IMR-90 (cell line): Measurements from ENCODE around the gene PNPLA1. TPM values are rescaled to one million over a fixed set of nuclear protein-coding genes. Genes with fewer than 3 reads are reported as not detected.

Experiments
- ATAC-seq: fragments of 200-7000 bp; cut with Tn5 transposase; 2 replicates; pipeline ENCODE4 v1.9.1; 2020; ENCODE audit warnings: low read depth, mild to moderate bottlenecking, moderate library complexity
- BruUV-seq: library from RNA; stranded (reverse); fragments of 400-500 nt; replicated peaks from 2 replicates; lab custom pipeline; 2021; lab: Mats Ljungman, UMichigan
- CTCF ChIA-PET: fragments of 300-600 bp; formaldehyde crosslinking; extraction: SDS; loops from one replicate; lab custom pipeline; 2021; ENCODE audit warnings: antibody characterized with exemption; lab: Yijun Ruan, JAX
- POLR2A ChIA-PET: fragments of 300-600 bp; sonication (Branson Sonifier 250); formaldehyde crosslinking; loops from one replicate; lab custom pipeline; 2022; ENCODE audit warnings: antibody characterized with exemption; ENCODE audit not compliant: unreplicated experiment; lab: Charles Lee
- DNase-seq: peaks from one replicate; pipeline ENCODE4 v3.0.0; 2013
- H2AFZ ChIP-seq: replicated peaks from 2 replicates; pipeline ENCODE3; 2013; ENCODE audit warnings: low read length, mild to moderate bottlenecking; ENCODE audit not compliant: poor library complexity
- H2AK5ac ChIP-seq: 2 replicates; pipeline ENCODE4 v1.6.1; 2013; ENCODE audit warnings: low read depth, low read length, inconsistent platforms
- H2AK9ac ChIP-seq: replicated peaks from 2 replicates; pipeline ENCODE3; 2013; ENCODE audit warnings: mild to moderate bottlenecking, low read depth, low read length, moderate library complexity; ENCODE audit not compliant: poor library complexity
- H2BK120ac ChIP-seq: 2 replicates; pipeline ENCODE4 v1.6.1; 2013; ENCODE audit warnings: low read depth, low read length, inconsistent platforms
- H2BK15ac ChIP-seq: 3 replicates; pipeline ENCODE4 v1.6.1; 2013; ENCODE audit warnings: low read depth, low read length, inconsistent platforms
- H2BK20ac ChIP-seq: 2 replicates; pipeline ENCODE4 v1.6.1; 2013; ENCODE audit warnings: low read depth, mild to moderate bottlenecking, inconsistent platforms, low read length, moderate library complexity
- H2BK5ac ChIP-seq: 2 replicates; pipeline ENCODE4 v1.6.1; 2013; ENCODE audit warnings: mild to moderate bottlenecking, low read depth, low read length, inconsistent platforms; ENCODE audit not compliant: poor library complexity, severe bottlenecking
- H3K14ac ChIP-seq: replicated peaks from 2 replicates; pipeline ENCODE4 v1.6.1; 2013; ENCODE audit warnings: low read depth, low read length, inconsistent platforms
- H3K18ac ChIP-seq: 2 replicates; pipeline ENCODE4 v1.6.1; 2013; ENCODE audit warnings: low read depth, low read length, control low read depth
- H3K23ac ChIP-seq: 2 replicates; pipeline ENCODE4 v1.6.1; 2013; ENCODE audit warnings: low read depth, low read length, inconsistent platforms
- H3K27ac ChIP-seq: 2 replicates; pipeline ENCODE4 v1.5.1; 2013; ENCODE audit warnings: mild to moderate bottlenecking, control low read depth, low read length; ENCODE audit not compliant: insufficient read depth
- H3K27me3 ChIP-seq: 2 replicates; pipeline ENCODE4 v1.6.1; 2013; ENCODE audit warnings: low read length; ENCODE audit not compliant: control insufficient read depth, insufficient read depth
- H3K36me3 ChIP-seq: 2 replicates; pipeline ENCODE4 v1.6.1; 2013; ENCODE audit warnings: low read length, mixed read lengths; ENCODE audit not compliant: control insufficient read depth, insufficient read depth
- H3K4ac ChIP-seq: 2 replicates; pipeline ENCODE4 v1.6.1; 2013; ENCODE audit warnings: low read depth, low read length, inconsistent platforms
- H3K4me1 ChIP-seq: 2 replicates; pipeline ENCODE4 v1.6.1; 2013; ENCODE audit warnings: low read length, mixed read lengths; ENCODE audit not compliant: control insufficient read depth, insufficient read depth
- H3K4me2 ChIP-seq: 2 replicates; pipeline ENCODE4 v1.6.1; 2013; ENCODE audit warnings: low read depth, mild to moderate bottlenecking, control low read depth, low read length, moderate library complexity
- H3K4me3 ChIP-seq: 2 replicates; pipeline ENCODE4 v1.5.1; 2013; ENCODE audit warnings: low read depth, mild to moderate bottlenecking, control low read depth, low read length, moderate library complexity; ENCODE audit not compliant: insufficient read depth
- H3K56ac ChIP-seq: 2 replicates; pipeline ENCODE4 v1.6.1; 2013; ENCODE audit warnings: low read length, inconsistent platforms; ENCODE audit not compliant: insufficient read depth; ENCODE audit errors: extremely low read depth
- H3K79me1 ChIP-seq, 2 experiments: 2 replicates each; pipeline ENCODE4 v1.6.1; 2013; ENCODE audit warnings: low read length in 2 of 2, inconsistent platforms in 1 of 2, low read depth in 1 of 2
- H3K9ac ChIP-seq: 2 replicates; pipeline ENCODE4 v1.6.1; 2013; ENCODE audit warnings: low read depth, low read length, control low read depth
- H3K9me1 ChIP-seq: 2 replicates; pipeline ENCODE4 v1.6.1; 2013; ENCODE audit warnings: low read length, inconsistent platforms; ENCODE audit not compliant: insufficient read depth
- H3K9me3 ChIP-seq: 2 replicates; pipeline ENCODE4 v1.6.1; 2013; ENCODE audit warnings: low read length; ENCODE audit not compliant: control insufficient read depth, insufficient read depth
- H4K20me1 ChIP-seq: 2 replicates; pipeline ENCODE4 v1.6.1; 2013; ENCODE audit warnings: low read length, inconsistent platforms; ENCODE audit not compliant: insufficient read depth
- H4K5ac ChIP-seq: 2 replicates; pipeline ENCODE4 v1.6.1; 2013; ENCODE audit warnings: mild to moderate bottlenecking, low read depth, low read length, control low read depth
- H4K8ac ChIP-seq, 2 experiments: 2 replicates each; pipeline ENCODE4 v1.6.1; 2013; ENCODE audit warnings: low read depth in 2 of 2, low read length in 2 of 2, control low read depth in 1 of 2, inconsistent platforms in 1 of 2
- H4K91ac ChIP-seq: 2 replicates; pipeline ENCODE4 v1.6.1; 2013; ENCODE audit warnings: low read depth, low read length, inconsistent platforms; ENCODE audit not compliant: insufficient read depth
- BHLHE40 ChIP-seq: fragments of 150-350 bp; IDR thresholded peaks from 2 replicates; pipeline ENCODE4 v1.6.1; 2016; ENCODE audit warnings: mild to moderate bottlenecking, low read depth, low read length
- CHD1 ChIP-seq: IDR thresholded peaks from 2 replicates; pipeline ENCODE4 v1.6.1; 2012; ENCODE audit warnings: low read depth, low read length, improper control_type of control experiment
- FOS ChIP-seq: fragments of 150-350 bp; IDR thresholded peaks from 2 replicates; pipeline ENCODE4 v1.6.1; 2016; ENCODE audit warnings: low read depth, low read length
- MAFK ChIP-seq: IDR thresholded peaks from 2 replicates; pipeline ENCODE4 v1.6.1; 2012; ENCODE audit warnings: low read depth, low read length, improper control_type of control experiment
- MAZ ChIP-seq: IDR thresholded peaks from 2 replicates; pipeline ENCODE4 v1.6.1; 2012; ENCODE audit warnings: low read depth, mild to moderate bottlenecking, low read length, improper control_type of control experiment, moderate library complexity, borderline replicate concordance
- MXI1 ChIP-seq: IDR thresholded peaks from 2 replicates; pipeline ENCODE4 v1.6.1; 2012; ENCODE audit warnings: low read depth, mild to moderate bottlenecking, low read length, moderate library complexity, borderline replicate concordance
- NFE2L2 ChIP-seq: fragments of 150-350 bp; IDR thresholded peaks from 2 replicates; pipeline ENCODE4 v1.6.1; 2016; ENCODE audit warnings: low read depth, mild to moderate bottlenecking, low read length
- POLR2A ChIP-seq: IDR thresholded peaks from 2 replicates; pipeline ENCODE4 v1.6.1; 2012; ENCODE audit warnings: mild to moderate bottlenecking, low read depth, low read length
- RAD21 ChIP-seq: IDR thresholded peaks from 2 replicates; pipeline ENCODE4 v1.6.1; 2012; ENCODE audit warnings: low read length, improper control_type of control experiment
- RCOR1 ChIP-seq: IDR thresholded peaks from 2 replicates; pipeline ENCODE4 v1.6.1; 2012; ENCODE audit warnings: mild to moderate bottlenecking, low read length, improper control_type of control experiment; ENCODE audit not compliant: insufficient replicate concordance
- RFX5 ChIP-seq: IDR thresholded peaks from 2 replicates; pipeline ENCODE4 v1.8.0; 2012; ENCODE audit warnings: low read depth, mild to moderate bottlenecking, low read length, moderate library complexity
- SMC3 ChIP-seq: fragments of 150-350 bp; IDR thresholded peaks from 2 replicates; pipeline ENCODE4 v1.6.1; 2016; ENCODE audit warnings: low read depth, mild to moderate bottlenecking, antibody characterized with exemption, low read length, moderate library complexity
- WGBS, 2 experiments: methylation state at CpG; one replicate each; pipeline versions ENCODE4 v1.1.5 to v1.1.7; 2013; ENCODE audit warnings: missing lambda C conversion rate in 2 of 2; ENCODE audit not compliant: insufficient read length in 1 of 2; ENCODE audit errors: extremely low coverage in 2 of 2; 5-methylcytosine and 5-hydroxymethylcytosine counted together
- dilution Hi-C: fragments of 300-500 bp; cut with HindIII; formaldehyde crosslinking; loops from one replicate; pipeline ENCODE4 v1.14.3; 2018; ENCODE audit warnings: low sequenced_read_pairs; ENCODE audit not compliant: unreplicated experiment
- in situ Hi-C: fragments of 300-500 bp; cut with MboI; formaldehyde crosslinking; loops from 3 replicates; pipeline ENCODE4 v1.14.3; 2019; ENCODE audit warnings: low sequenced_read_pairs, inconsistent platforms, mixed read lengths
- intact Hi-C: fragments of 100-400 bp; cut with micrococcal nuclease; formaldehyde crosslinking; loops from 2 replicates; pipeline ENCODE4 v1.10.0; 2022
- polyA plus RNA-seq, 3 experiments: library from polyadenylated mRNA; depleted of rRNA; stranded (reverse); fragments of >200 nt; gene quantifications; 2 replicates each; pipeline ENCODE4 v1.2.3, GENCODE V29; 2012; ENCODE audit warnings: low replicate concordance in 1 of 3
- total RNA-seq: library from RNA; depleted of rRNA; stranded (reverse); fragments of >200 nt; gene quantifications from 2 replicates; pipeline ENCODE4 v1.2.3, GENCODE V29; 2012
- TF ChIP-seq, protein P1 (sequence below): fragments of 150-350 bp; IDR thresholded peaks from 2 replicates; pipeline ENCODE4 v1.6.1; 2016; ENCODE audit warnings: low read depth, mild to moderate bottlenecking, low read length, moderate library complexity, borderline replicate concordance

Gene PNPLA1
- total and polyA plus RNA-seq, 2 of the 4 experiments (the other 2 are of a cell fraction) = not detected

GRCh38 chr6:36333931-36334725 is 64.3 kb downstream of the PNPLA1 start:
- in situ Hi-C loops = no loop called here
- ATAC-seq (no peak), DNase-seq (no peak)
- H3K4ac ChIP-seq = no peak overlapping the region
- 40% methylated on average over 4 of the region's 20 CpGs; no CpG with 5 or more reads in 1 of the 2 experiments for WGBS, 2 experiments
- H3K79me1 ChIP-seq = no peaks in the 10 kb centered on the region
- H2AFZ ChIP-seq = no peak overlapping the region
- CTCF ChIA-PET = no interaction called here
- no peak overlapping the region for H2BK5ac ChIP-seq
- H4K91ac ChIP-seq = no peak overlapping the region
- H3K27me3 ChIP-seq = peaks cover 75% of the 10 kb centered on the region
- POLR2A ChIA-PET = interaction anchor here (0.6 kb wide), 1 partner anchor 106 kb away, joined by 3 read pairs; no protein-coding TSS in a partner anchor
- no peak overlapping the region for H3K27ac ChIP-seq
- no peak overlapping the region for H4K5ac ChIP-seq
- no peaks in the 10 kb centered on the region; the same call in 1 of the 2 replicates for H3K9me3 ChIP-seq
- H3K23ac ChIP-seq = no peak overlapping the region
- no peak overlapping the region for H3K4me3 ChIP-seq
- no peak overlapping the region for H2BK120ac ChIP-seq
- 0 out of 2 replicates have a peak, but pooled peaks cover 6% of the 10 kb centered on the region for H3K9me1 ChIP-seq
- no TSS peak for BruUV-seq
- H3K56ac ChIP-seq = no peak overlapping the region
- H3K14ac ChIP-seq = no peak overlapping the region
- no peak overlapping the region for H2BK15ac ChIP-seq
- H2BK20ac ChIP-seq = no peak overlapping the region
- TF ChIP-seq POLR2A (no peak), CHD1 (no peak), BHLHE40 (no peak), RAD21 (no peak), MAFK (no peak), RCOR1 (no peak), FOS (no peak), SMC3 (no peak), RFX5 (no peak), MXI1 (no peak), MAZ (no peak), NFE2L2 (no peak)
- TF ChIP-seq, protein P1, sequence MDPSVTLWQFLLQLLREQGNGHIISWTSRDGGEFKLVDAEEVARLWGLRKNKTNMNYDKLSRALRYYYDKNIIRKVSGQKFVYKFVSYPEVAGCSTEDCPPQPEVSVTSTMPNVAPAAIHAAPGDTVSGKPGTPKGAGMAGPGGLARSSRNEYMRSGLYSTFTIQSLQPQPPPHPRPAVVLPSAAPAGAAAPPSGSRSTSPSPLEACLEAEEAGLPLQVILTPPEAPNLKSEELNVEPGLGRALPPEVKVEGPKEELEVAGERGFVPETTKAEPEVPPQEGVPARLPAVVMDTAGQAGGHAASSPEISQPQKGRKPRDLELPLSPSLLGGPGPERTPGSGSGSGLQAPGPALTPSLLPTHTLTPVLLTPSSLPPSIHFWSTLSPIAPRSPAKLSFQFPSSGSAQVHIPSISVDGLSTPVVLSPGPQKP = no peak
- dilution Hi-C loops = no loop called here
- H3K36me3 ChIP-seq = no peaks in the 10 kb centered on the region
- no peaks in the 10 kb centered on the region for H4K20me1 ChIP-seq
- no peak overlapping the region for H3K4me2 ChIP-seq
- H3K9ac ChIP-seq = no peak overlapping the region
- H2AK9ac ChIP-seq = no peak overlapping the region
- H4K8ac ChIP-seq = no peak overlapping the region
- H3K18ac ChIP-seq = no peak overlapping the region
- no peaks in the 10 kb centered on the region for H3K4me1 ChIP-seq
- no peak overlapping the region for H2AK5ac ChIP-seq
- intact Hi-C loops = no loop called here
